H1 (cell line): Measurements from ENCODE around the gene WDR93. TPM values are rescaled to one million over a fixed set of nuclear protein-coding genes. Genes with fewer than 3 reads are reported as not detected.

ENCODE experiments used
- CHD1 ChIP-seq: IDR thresholded peaks from 2 replicates; pipeline ENCODE4 v1.6.1; 2012; ENCODE audit warnings: low read depth, low read length, improper control_type of control experiment
- CREB1 ChIP-seq: IDR thresholded peaks from 2 replicates; pipeline ENCODE4 v1.6.1; 2012; ENCODE audit warnings: inconsistent platforms
- E2F6 ChIP-seq: IDR thresholded peaks from 2 replicates; pipeline ENCODE4 v1.6.1; 2012; ENCODE audit warnings: inconsistent platforms
- FOSL1 ChIP-seq: IDR thresholded peaks from 2 replicates; pipeline ENCODE4 v1.6.1; 2011; ENCODE audit warnings: mild to moderate bottlenecking, low read depth, low read length, moderate library complexity; ENCODE audit not compliant: insufficient read depth
- GTF2F1 ChIP-seq: IDR thresholded peaks from 2 replicates; pipeline ENCODE4 v1.6.1; 2012; ENCODE audit warnings: low read depth, low read length, improper control_type of control experiment, borderline replicate concordance
- HDAC2 ChIP-seq, 2 experiments: fragments of 300-600 bp in 1 of 2; sonication (generic) in 1 of 2; IDR thresholded peaks; 2 replicates each; pipeline ENCODE4 v1.6.1; 2011 to 2012; ENCODE audit warnings: low read depth in 2 of 2, low read length in 2 of 2, mild to moderate bottlenecking in 2 of 2, moderate library complexity in 2 of 2, borderline replicate concordance in 1 of 2, inconsistent platforms in 1 of 2
- NRF1 ChIP-seq: IDR thresholded peaks from 2 replicates; pipeline ENCODE4 v1.6.1; 2011; ENCODE audit warnings: mild to moderate bottlenecking, low read depth, low read length, improper control_type of control experiment
- SIRT6 ChIP-seq: IDR thresholded peaks from one replicate; pipeline ENCODE4 v1.7.1; 2012; ENCODE audit warnings: low read length, inconsistent platforms
- SIX5 ChIP-seq: IDR thresholded peaks from 2 replicates; pipeline ENCODE4 v1.6.1; 2011; ENCODE audit warnings: mild to moderate bottlenecking, low read depth, low read length
- SP2 ChIP-seq: IDR thresholded peaks from 2 replicates; pipeline ENCODE4 v1.6.1; 2012; ENCODE audit warnings: mild to moderate bottlenecking, low read length, inconsistent platforms
- TAF7 ChIP-seq: optimal IDR thresholded peaks from 2 replicates; pipeline ENCODE3; 2011; ENCODE audit warnings: low read depth, mild to moderate bottlenecking, inconsistent platforms, low read length, moderate library complexity, borderline replicate concordance
- USF2 ChIP-seq: IDR thresholded peaks from 2 replicates; pipeline ENCODE4 v1.6.1; 2011; ENCODE audit warnings: low read length, improper control_type of control experiment
- polyA plus RNA-seq, 7 experiments: library from polyadenylated mRNA; depleted of rRNA in 3 of 7; stranded (reverse) in 5 of 7; unstranded in 2 of 7; fragments of >200 nt in 5 of 7; fragments of 200-250 nt in 2 of 7; gene quantifications; 1 replicate in 5 of 7; 2 replicates in 1 of 7; 4 replicates in 1 of 7; pipeline versions ENCODE4 v1.2.1 to v1.2.3, GENCODE V29; 2011 to 2013; ENCODE audit warnings: missing spikeins in 2 of 7, mixed read lengths in 2 of 7
- total RNA-seq: library from RNA; stranded (reverse); fragmentation: NEBNext Ultra II Directional; extraction: Animal tissue kit (Norgen Biotek cat#: 25700); gene quantifications from 2 replicates; pipeline ENCODE4 v1.2.1, GENCODE V29; 2021
- TF ChIP-seq, protein P1 (sequence below), 3 experiments: IDR thresholded peaks; 1 replicate in 2 of 3; 2 replicates in 1 of 3; pipeline versions ENCODE4 v1.5.1 to v1.6.1; 2011; ENCODE audit warnings: low read length in 3 of 3, mild to moderate bottlenecking in 3 of 3, inconsistent platforms in 2 of 3, low read depth in 1 of 3, moderate library complexity in 1 of 3; ENCODE audit not compliant: insufficient read depth in 1 of 3; ENCODE audit errors: control extremely low read depth in 1 of 3
- TF ChIP-seq, protein P2 (sequence below): IDR thresholded peaks from 2 replicates; pipeline ENCODE4 v1.6.1; 2012; ENCODE audit warnings: inconsistent platforms

The WDR93 gene
- total and polyA plus RNA-seq, 2 of the 8 experiments (the other 6 are each of a cell fraction or from before 2014, with no cell fraction given), result 0.03 TPM; not detected in 1

GRCh38 chr15:89760303-89761008, 69.8 kb downstream of the WDR93 start (continued):
- no peak for TF ChIP-seq HDAC2 (IDR thresholded peaks at IDR 0.05; ENCODE audit: borderline replicate concordance in 1 of 2, low read depth in 2 of 2, low read length in 2 of 2)
- no peak for TF ChIP-seq SP2
- TF ChIP-seq USF2, result no peak
- TF ChIP-seq FOSL1, result no peak
- TF ChIP-seq E2F6, result no peak
- TF ChIP-seq GTF2F1, result no peak
- TF ChIP-seq, protein P1, sequence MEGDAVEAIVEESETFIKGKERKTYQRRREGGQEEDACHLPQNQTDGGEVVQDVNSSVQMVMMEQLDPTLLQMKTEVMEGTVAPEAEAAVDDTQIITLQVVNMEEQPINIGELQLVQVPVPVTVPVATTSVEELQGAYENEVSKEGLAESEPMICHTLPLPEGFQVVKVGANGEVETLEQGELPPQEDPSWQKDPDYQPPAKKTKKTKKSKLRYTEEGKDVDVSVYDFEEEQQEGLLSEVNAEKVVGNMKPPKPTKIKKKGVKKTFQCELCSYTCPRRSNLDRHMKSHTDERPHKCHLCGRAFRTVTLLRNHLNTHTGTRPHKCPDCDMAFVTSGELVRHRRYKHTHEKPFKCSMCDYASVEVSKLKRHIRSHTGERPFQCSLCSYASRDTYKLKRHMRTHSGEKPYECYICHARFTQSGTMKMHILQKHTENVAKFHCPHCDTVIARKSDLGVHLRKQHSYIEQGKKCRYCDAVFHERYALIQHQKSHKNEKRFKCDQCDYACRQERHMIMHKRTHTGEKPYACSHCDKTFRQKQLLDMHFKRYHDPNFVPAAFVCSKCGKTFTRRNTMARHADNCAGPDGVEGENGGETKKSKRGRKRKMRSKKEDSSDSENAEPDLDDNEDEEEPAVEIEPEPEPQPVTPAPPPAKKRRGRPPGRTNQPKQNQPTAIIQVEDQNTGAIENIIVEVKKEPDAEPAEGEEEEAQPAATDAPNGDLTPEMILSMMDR (IDR thresholded peaks at IDR 0.05; ENCODE audit: control extremely low read depth in 1 of 3, insufficient read depth in 1 of 3, low read depth in 1 of 3, low read length in 3 of 3), result peak; percentile 95 to 97 (median 97)
- TF ChIP-seq, protein P2, sequence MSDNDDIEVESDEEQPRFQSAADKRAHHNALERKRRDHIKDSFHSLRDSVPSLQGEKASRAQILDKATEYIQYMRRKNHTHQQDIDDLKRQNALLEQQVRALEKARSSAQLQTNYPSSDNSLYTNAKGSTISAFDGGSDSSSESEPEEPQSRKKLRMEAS, result 0 out of 2 replicates have a peak, but pooled peaks have one; percentile 16
- TF ChIP-seq CHD1, result no peak
- no peak for TF ChIP-seq SIRT6
- TF ChIP-seq TAF7, result no peak
- TF ChIP-seq NRF1, result no peak
- no peak for TF ChIP-seq SIX5
- TF ChIP-seq CREB1, result no peak; the same call in 1 of the 2 replicates
